Gastroesophageal sphincter (tissue), 3 donors: Measurements from ENCODE around the gene USF3.

ENCODE experiments used
- POLR2AphosphoS5 ChIP-seq: sonication (generic); formaldehyde crosslinking; IDR thresholded peaks from one replicate; pipeline ENCODE4 v1.6.1; 2017; ENCODE audit warnings: antibody characterized with exemption
- TF ChIP-seq, protein P1 (sequence below), 4 experiments: fragments of 200-600 bp in 2 of 4; fragments of 450-650 bp in 2 of 4; sonication (generic) in 1 of 4; IDR thresholded peaks; one replicate each; pipeline ENCODE4 v1.5.1; 2017 to 2019; ENCODE audit warnings: antibody characterized with exemption in 4 of 4, mild to moderate bottlenecking in 2 of 4, moderate library complexity in 2 of 4

DNA sequence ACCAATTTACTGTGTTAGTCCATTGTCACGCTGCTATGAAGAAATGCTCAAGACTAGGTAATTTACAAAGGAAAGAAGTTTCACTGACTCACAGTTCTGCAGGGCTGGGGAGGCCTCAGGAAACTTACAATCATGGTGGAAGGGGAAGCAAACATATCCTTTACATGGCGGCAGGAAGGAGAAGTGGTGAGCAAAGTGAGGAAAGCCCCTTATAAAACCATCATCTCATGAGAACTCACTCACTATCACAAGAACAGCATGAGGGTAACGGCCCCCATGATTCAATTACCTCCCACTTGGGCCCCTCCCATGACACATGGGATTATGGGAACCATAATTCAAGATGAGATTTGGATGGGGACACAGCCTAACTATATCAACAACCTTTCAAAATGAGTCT, 20.2 kb downstream of the USF3 start:
- TF ChIP-seq, protein P1, sequence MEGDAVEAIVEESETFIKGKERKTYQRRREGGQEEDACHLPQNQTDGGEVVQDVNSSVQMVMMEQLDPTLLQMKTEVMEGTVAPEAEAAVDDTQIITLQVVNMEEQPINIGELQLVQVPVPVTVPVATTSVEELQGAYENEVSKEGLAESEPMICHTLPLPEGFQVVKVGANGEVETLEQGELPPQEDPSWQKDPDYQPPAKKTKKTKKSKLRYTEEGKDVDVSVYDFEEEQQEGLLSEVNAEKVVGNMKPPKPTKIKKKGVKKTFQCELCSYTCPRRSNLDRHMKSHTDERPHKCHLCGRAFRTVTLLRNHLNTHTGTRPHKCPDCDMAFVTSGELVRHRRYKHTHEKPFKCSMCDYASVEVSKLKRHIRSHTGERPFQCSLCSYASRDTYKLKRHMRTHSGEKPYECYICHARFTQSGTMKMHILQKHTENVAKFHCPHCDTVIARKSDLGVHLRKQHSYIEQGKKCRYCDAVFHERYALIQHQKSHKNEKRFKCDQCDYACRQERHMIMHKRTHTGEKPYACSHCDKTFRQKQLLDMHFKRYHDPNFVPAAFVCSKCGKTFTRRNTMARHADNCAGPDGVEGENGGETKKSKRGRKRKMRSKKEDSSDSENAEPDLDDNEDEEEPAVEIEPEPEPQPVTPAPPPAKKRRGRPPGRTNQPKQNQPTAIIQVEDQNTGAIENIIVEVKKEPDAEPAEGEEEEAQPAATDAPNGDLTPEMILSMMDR (IDR thresholded peaks at IDR 0.05): no peak
- no peak for TF ChIP-seq POLR2AphosphoS5
